Stimulated activated CD8-positive, alpha-beta memory T cell treated with anti-CD3 and anti-CD28 coated beads, Interleukin-7, amount 100 ng/mL, for 1 hour (primary cell): Measurements from ENCODE around the gene FKBP1A.
"Not testable (repeated sequence)": the region's sequence is repeated elsewhere in the genome, so short reads cannot be mapped to it uniquely, and the experiment has no call there.

Source experiments
- DNase-seq, 2 donors: peaks; one replicate each; pipeline ENCODE4 v3.0.0-alpha.2; 2020; ENCODE audit warnings: low read depth in 2 of 2

The FKBP1A gene

DNA sequence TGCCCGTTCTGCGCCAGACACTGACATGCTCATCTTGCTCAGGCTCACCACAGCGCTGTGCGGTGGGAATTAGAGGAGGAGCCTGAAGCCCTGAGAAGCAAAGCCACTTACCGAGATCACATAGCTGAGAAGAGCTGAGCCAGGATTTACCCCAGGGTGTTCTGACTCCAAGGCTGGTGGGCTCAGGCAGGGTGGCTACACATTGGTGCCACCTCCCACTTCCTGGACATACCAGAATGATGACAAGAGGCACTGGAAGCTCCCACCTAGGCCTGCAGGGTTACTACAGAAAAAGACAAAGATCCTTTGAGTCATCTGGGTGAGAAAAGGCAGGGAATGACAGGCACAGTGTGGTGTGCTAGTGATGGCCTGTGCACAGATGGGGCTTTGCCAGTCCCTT is 24.4 kb upstream of the FKBP1A start:
- DNase-seq: no peak

DNA sequence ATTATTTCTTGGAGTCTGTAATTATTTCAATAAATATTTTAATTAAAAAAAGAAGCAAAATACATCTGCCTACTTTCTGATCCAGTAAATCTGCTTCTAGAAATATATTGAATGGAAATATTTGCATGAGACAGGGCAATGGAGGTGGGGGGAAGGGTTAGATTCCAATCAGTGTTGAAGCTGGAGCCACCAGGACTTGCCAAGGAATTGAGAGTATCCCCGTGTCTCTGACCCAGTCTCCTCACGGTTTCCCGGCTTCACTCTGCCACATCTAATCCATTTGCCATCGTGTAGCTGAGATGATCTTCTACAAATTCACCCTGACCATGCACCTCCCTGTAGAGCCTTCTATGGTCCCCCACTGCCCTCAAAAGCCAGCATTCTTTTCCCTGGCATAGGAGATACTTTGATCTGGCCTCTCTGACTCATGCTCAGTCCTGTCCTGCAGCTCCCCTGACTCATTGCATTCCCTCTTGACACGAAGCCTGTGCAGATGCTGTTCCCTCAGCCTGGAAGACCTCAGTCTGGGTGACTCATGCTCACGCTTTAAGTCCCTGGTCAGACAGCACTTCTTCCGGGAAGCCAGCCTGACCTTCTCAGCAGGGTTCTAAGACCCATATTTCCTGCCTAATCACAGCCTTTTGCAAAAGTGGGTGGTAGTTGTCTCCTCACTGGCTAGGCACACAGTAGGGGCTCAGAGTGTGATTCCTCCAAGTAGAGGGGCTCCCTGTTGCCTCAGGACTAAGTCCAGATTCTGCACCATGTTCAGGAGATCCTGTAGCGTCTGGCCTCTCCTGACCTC is 23.0 kb upstream of the FKBP1A start:
- DNase-seq: no peak

DNA sequence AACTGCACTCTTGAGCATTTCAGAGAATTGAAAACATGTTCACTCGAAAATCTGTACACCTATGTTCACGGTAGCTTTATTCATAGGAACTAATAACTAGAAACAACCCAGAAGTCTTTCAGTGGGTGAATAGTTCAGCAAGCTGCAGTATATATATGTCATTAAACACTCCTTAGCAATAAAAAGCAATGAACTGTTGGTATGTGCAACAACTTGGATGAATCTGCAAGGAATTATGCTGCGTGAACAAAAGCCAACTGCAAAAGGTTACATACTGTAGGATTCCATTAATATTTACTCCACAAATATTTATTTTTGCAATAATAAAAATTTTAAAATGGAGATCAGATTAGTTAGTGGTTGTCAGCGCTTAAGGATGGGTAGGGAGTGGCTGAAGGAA is 22.1 kb upstream of the FKBP1A start:
- DNase-seq: no peak

DNA sequence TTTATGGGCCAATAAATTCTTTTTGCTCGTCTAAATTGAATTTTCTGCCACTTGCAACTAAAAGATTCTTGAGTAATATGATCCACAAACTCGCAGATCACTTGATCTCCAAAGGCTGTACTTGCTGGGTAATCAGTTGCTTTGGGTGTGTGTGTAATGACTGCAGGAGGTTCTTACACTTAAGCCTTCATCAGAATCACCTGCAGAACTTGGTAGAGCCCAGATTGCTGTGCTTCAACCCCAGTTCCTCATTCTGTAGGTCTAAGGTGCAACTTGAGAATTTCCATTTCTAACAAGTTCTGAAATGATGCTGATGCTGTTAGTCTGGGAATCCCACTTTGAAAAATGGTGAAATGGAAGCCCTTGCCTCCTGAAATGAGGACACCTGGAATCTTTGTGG is 12.9 kb upstream of the FKBP1A start:
- no peak for DNase-seq

DNA sequence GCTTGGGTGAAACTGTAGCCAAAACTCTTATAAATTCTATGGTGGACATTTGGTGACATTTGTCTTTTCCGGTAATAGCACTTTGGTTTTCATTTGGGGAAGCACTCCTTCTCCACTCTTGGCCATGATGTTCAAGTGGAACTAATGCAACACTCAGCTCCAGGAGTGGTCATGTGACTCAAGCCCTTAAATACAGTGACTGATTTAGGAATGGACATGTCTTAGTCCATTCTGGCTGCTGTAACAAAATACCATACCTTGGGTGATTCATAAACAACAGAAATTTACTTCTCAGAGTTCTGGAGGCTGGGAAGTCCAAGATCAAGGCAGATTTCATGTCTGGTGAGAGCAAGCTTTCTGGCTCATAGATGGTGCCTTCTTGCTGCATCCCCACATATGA is 10.8 kb upstream of the FKBP1A start:
- no peak for DNase-seq

DNA sequence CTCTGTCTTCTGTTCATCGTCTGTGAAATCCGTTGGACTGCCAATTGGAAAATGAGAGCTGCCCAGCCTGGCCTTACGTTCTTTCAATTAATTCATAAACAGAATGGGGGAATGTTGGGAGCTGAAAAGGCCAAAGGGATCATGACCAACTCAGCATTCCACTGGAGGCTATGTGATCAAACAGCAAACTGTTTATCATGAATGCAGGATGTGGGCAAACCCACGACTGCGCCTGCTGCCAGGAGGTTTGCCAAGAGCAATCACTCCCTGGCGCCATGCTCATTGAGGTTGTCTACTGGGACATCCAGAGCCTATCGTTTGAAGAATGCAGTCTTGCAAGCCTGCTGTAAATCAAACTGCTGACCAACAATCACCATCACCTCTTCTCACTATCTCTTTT is 9.3 kb upstream of the FKBP1A start:
- no peak for DNase-seq

DNA sequence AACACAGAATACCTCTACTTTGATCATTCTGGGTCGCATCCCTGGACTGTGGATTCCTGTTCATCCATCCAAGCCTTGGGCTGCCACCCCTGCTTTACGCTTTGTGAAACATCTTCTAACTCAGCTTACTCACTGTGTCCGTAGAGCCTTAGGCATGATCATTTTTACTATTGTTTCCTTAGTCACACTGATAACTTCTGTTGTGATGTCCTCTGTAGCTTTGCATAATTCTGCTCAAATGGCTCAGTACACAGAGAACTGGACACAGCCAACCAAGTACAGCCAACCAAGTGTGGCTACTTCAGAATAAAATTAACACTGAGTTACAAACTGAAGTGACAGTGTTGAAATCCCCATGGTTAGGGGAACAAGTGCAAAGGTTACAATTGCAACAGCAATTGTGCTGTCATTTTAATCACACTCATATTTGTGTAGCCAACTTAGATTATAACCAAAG is 8.6 kb upstream of the FKBP1A start:
- no peak for DNase-seq

GRCh38 chr20:1399678-1400366 is 7.0 kb upstream of the FKBP1A start:
- DNase-seq: not testable (repeated sequence)

DNA sequence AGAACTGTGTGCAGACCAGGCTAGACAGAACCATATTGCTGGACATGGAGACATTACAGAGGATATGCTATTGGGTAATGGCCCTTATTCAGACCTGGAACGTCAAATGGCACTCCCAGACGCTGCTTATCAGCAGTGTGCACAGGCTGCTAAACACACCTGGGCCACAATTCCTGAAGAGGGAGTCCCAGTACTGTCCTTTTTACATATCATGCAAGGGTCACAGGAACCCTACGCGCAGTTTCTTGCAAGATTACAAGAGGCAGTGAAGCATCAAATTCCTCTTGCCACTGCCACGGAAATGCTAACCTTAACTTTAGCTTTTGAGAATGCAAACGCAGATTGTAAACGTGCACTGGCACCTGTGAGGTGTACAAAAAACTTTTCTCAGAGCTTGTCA is 5.3 kb upstream of the FKBP1A start:
- not testable (repeated sequence) for DNase-seq

- no peak for DNase-seq
Measured at GRCh38 chr20:1397710-1398109, 4.9 kb upstream of the FKBP1A start.

DNA sequence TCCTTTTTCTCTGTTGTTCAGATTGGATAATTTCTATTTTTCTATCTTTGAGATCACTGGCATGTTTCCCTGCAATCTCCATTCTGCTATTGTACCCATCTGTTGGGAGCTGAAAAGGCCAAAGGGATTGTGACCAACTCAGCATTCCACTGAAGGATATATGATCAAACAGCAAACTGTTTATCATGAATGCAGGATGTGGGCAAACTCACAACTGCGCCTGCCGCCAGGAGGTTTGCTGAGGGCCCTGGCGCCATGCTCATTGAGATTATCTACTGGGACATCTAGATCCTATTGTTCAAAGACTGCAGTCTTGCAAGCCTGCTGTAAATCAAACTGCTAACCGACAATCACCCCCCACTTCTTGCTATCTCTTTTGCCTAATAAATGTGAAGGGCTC is 3.8 kb upstream of the FKBP1A start:
- no peak for DNase-seq

- DNase-seq: no peak
Measured at GRCh38 chr20:1396264-1396663, 3.4 kb upstream of the FKBP1A start.

DNA sequence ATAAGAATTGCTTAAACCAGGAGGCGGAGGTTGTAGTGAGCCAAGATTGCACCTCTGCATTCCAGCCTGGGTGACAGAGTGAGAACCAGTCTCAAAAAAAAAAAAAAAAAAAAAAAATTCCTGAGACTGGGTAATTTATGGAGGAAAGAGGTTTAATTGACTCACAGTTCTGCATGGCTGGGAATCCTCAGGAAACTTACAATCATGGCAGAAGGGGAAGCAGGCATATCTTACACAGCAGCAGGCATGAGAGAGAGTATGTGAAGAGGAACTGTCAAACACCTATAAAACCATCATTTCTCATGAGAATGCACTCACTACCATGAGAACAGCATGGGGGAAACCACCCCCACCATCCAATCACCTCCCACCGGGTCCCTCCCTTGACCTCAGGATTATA is 1.8 kb upstream of the FKBP1A start:
- no peak for DNase-seq

GRCh38 chr20:1393507-1393882 is 641 bp upstream of the FKBP1A start:
- no peak for DNase-seq

GRCh38 chr20:1392443-1392692 is 486 bp downstream of the FKBP1A start:
- DNase-seq: no peak

DNA sequence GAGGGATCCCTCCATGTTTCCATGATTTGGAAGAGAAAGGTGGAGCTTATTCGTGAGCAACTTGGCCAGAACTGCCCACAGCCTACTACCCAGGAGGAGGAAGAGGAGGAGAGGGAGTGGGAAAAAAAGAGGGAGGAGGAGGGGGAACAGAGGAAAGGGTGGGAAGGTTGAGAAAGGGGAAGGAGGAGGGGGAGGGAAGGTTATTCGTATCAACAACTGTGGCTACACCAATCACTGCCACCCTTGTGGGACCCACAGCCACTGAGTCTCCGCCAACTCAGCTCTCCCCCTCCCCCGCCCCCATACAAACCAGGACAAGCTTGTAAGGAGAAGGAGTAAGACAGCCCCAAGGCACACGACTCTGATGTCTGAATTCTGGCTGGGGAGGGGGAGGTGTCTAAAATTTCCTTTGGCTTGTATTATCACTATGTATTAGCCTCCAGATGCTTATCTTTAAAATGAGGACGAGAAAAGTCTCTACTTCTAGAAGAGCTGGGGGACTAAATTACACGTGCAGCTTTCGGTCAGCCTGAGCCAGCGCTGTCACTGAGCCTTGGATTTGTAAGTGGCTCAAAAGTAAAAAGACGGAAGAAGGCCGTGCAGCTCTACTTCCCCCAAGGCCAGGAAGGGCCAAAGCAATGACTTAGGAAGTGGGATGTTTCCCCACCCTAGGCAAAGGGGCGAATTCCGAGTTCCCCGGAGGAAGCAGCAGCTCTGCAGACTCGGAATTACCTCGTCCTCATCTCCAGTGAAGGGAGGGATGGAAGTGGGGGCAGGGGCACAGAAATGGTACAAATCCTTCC is 1.0 kb downstream of the FKBP1A start:
- no peak for DNase-seq

DNA sequence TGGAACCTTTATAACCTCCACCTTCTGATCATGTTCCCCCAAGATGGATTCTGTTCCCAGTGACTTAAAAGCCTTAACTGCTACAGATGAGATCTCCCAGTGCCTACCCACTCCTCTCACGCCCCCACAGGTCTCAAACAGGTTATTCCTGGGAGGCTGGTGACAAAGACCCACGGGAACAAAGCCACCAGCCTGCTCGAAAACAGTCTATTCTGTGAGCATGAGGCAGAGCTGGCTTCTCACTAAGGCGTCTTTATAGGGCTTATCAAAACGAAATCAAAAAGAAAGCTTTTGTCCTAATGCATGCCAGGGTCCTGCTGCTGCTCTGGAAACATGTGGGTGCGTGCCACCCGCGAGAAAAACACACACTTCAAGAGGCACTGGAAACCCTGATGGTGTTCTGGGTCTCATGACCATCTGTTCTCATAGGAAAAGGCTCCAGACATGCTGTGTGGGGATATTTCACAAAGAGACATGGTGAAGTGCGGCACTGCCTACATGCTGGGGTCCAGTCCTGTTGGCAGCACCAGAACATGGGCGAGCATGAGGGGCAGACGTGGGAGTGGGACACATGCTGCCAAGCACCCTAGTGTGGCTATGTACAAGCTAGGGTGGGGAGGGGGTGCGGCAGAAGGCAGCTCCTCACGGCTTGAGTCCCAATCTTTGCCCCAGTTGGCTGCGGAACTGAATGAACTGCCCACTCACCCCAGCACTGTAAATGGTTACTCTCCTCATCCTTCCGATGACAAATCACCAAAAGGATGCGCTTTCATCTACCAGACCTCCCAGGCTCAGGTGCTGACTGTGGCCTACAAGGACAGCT is 2.1 kb downstream of the FKBP1A start:
- no peak for DNase-seq

DNA sequence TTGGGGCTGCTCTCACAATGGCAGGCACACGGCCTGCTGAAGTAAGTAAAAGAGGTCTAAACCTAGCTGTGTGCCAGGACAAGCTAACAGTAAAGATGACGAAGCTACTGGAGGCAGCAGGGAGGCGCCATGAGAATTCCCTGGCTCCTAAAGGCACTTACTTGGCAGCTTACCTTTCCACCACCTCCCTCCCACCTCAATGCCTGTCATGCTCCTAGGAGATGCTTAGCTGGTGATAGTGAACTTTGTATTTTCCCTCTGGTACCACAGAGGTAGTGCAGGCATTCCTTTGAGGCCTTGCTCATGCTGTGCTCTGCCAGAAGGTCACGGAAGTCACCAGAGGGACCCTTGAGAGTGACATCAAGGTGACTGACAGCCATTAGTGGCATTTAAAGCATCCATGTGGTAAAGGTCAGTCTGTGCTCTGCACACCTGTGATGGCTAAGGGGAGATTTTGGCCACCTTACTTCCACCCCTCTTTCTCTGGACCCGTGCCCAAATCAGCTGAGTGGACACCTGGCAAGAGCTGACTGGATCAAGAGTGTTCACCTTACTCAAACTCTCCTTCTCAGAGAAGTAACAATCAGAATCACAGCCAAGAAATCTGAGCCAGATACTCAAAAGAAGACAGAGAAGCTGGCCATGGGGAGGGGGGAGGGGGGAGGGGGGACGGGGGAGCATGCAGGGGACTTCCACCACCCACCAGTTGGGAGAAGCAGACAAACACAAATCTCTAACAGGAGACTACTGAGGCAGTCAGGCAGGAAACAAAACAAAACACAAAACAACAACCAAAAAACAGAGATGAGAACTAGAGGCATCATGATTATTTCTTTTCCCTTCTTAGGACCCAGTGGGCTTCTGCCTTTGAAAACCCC is 2.9 kb downstream of the FKBP1A start:
- DNase-seq: no peak

DNA sequence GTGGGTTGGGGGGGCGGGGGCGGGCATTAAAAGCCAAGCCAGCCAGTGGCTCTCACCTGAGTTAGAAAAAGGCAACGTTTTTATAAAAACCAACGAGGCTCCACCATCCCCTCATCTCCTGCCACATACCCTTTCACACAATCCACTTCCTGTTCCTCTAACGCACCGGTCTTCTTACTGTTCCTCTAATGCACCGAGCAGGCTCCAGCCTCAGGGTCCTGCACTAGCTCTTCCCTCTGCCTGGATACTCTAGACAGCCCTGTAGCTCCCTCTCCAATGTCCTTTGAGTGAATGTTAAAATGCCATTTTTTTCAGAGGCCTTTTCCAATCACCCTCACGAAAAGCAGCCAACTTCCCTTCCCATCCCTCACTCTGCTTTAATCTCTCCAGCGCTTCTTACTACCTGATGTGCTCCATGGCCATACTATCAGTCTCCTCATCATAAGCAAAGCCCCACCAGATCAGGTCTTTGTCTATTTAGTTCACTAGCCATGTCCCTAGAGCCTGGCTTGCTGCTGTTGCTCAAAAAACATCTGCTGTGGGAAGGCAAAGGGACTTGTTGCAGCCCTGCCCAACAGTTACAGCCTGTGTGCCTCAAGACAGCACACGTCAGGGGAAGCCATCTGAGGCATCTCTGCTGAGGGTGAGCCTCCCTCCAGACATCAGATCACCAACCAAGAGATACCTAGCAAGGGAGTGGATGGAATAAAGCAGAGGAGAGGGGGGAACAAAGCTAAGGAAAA is 3.9 kb downstream of the FKBP1A start:
- DNase-seq: no peak

- DNase-seq: no peak
Measured at GRCh38 chr20:1388253-1388652, 4.6 kb downstream of the FKBP1A start.
